ENCODE measurements around the gene RBM43. TPM values are rescaled to one million over a fixed set of nuclear protein-coding genes. Genes with fewer than 3 reads are reported as not detected.

Gene RBM43
- total and polyA plus RNA-seq, 4 donors: 3.0 to 17.8 (median 5.7) TPM

- Histone ChIP-seq H3K4me1 (ENCODE audit: control insufficient read depth in 5 of 5, insufficient read depth in 5 of 5, low read length in 5 of 5) (peaks cover 2 to 23% (median 5%) of the 10 kb centered on the region in 5 donors), H3K9me3 (ENCODE audit: control insufficient read depth in 4 of 4, insufficient read depth in 3 of 4, low read length in 3 of 4) (no peaks in the 10 kb centered on the region), H3K9ac (ENCODE audit: insufficient read depth in 1 of 2, low read length in 2 of 2) (peak overlapping the region; percentile 96 to 99), H3K4me3 (peak overlapping the region; percentile 89), H3K27me3 (ENCODE audit: control insufficient read depth in 3 of 3, insufficient read depth in 3 of 3, low read length in 2 of 3) (no peaks in the 10 kb centered on the region), H3K36me3 (ENCODE audit: control insufficient read depth in 4 of 4, insufficient read depth in 4 of 4, low read length in 4 of 4) (no peaks in the 10 kb centered on the region), H3K27ac (ENCODE audit: low read depth in 1 of 2, low read length in 1 of 2) (peak overlapping the region; percentile 69 to 98)
- ATAC-seq (ENCODE audit: insufficient read depth, low FRiP score) (no peak), DNase-seq (peak in 1 of 3 donors; percentile 88)
- 7 to 9% methylated on average over 11 of the region's 11 CpGs for WGBS, 2 donors
- TF ChIP-seq CTCF (IDR thresholded peaks at IDR 0.05; ENCODE audit: control extremely low read depth, extremely low read depth): no peak
These were observed 961 bp downstream of the RBM43 start for GRCh38 chr2:151260573-151261230.

DNA sequence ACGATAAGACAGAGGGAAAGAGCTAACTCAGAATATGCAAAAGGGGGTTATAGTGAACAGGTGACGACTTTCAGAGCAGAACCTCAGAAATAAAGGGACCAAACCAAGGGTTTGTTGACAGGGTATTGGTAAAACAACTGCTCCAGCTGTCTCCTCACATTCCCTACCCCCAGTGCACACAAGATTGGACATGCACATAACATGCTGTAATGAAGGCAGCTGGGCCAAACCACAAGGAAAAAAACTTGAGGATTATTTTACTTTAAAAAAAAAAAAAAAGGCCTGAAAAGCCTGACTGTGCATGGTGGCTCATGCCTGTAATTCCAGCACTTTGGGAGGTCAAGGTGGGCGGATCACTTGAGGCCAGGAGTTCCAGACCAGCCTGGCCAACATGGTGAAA, 3.5 kb downstream of the RBM43 start:
- Histone ChIP-seq H3K4me1 (ENCODE audit: control insufficient read depth in 5 of 5, insufficient read depth in 5 of 5, low read length in 5 of 5) (peaks cover 0 to 17% (median 2%) of the 10 kb centered on the region in 5 donors), H3K27ac (ENCODE audit: low read depth in 1 of 2, low read length in 1 of 2) (no peak overlapping the region), H3K9ac (ENCODE audit: insufficient read depth in 1 of 2, low read length in 2 of 2) (no peak overlapping the region), H3K27me3 (ENCODE audit: control insufficient read depth in 3 of 3, insufficient read depth in 3 of 3, low read length in 2 of 3) (no peaks in the 10 kb centered on the region), H3K4me3 (no peak overlapping the region), H3K9me3 (ENCODE audit: control insufficient read depth in 4 of 4, insufficient read depth in 3 of 4, low read length in 3 of 4) (no peaks in the 10 kb centered on the region), H3K36me3 (ENCODE audit: control insufficient read depth in 4 of 4, insufficient read depth in 4 of 4, low read length in 4 of 4) (peaks cover 2 to 10% (median 3%) of the 10 kb centered on the region in 4 donors)
- WGBS, 2 donors: 93 to 94% methylated on average over 3 of the region's 3 CpGs
- ATAC-seq (ENCODE audit: insufficient read depth, low FRiP score): no peak
- no peak for DNase-seq
- TF ChIP-seq CTCF (IDR thresholded peaks at IDR 0.05; ENCODE audit: control extremely low read depth, extremely low read depth): no peak

DNA sequence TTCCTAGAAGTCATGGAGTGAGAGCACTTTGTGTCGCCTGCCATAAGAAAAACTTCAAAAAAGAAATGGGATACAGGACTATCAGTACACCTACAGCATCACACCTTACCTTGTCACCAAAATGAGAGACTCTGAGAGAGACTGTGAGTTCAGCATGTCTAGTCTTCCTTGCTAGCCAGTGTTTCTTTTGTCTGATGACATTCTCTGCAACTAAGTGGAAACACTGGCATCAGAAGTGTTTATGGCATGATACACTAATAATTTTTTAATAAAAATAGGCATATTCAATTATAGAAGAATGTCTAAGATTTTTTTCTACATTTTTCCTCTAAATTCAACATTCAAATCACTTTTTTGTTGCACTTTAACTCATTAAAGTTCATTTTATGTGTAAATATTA, 9.0 kb downstream of the RBM43 start:
- no peak for TF ChIP-seq CTCF (IDR thresholded peaks at IDR 0.05; ENCODE audit: control extremely low read depth, extremely low read depth)
- Histone ChIP-seq H3K9me3 (ENCODE audit: control insufficient read depth in 4 of 4, insufficient read depth in 3 of 4, low read length in 3 of 4) (peaks cover 3 to 6% (median 4%) of the 10 kb centered on the region in 4 donors), H3K36me3 (ENCODE audit: control insufficient read depth in 4 of 4, insufficient read depth in 4 of 4, low read length in 4 of 4) (peaks cover 10 to 36% (median 17%) of the 10 kb centered on the region in 4 donors), H3K9ac (ENCODE audit: insufficient read depth in 1 of 2, low read length in 2 of 2) (no peak overlapping the region), H3K27me3 (ENCODE audit: control insufficient read depth in 3 of 3, insufficient read depth in 3 of 3, low read length in 2 of 3) (no peaks in the 10 kb centered on the region), H3K27ac (ENCODE audit: low read depth in 1 of 2, low read length in 1 of 2) (no peak overlapping the region), H3K4me1 (ENCODE audit: control insufficient read depth in 5 of 5, insufficient read depth in 5 of 5, low read length in 5 of 5) (peaks cover 0 to 2% (median 0%) of the 10 kb centered on the region in 5 donors), H3K4me3 (no peak overlapping the region)
- DNase-seq (no peak), ATAC-seq (ENCODE audit: insufficient read depth, low FRiP score) (no peak)
- WGBS, 2 donors: 94 to 100% methylated on average over 1 of the region's 1 CpG

Measured in lung (tissue), 12 donors.